Effector CD4-positive, alpha-beta T cell (primary cell): ENCODE results near the gene TTLL11.
"Not testable (repeated sequence)": the region's sequence is repeated elsewhere in the genome, so short reads cannot be mapped to it uniquely, and the experiment has no call there.

Experiments
- DNase-seq: peaks from one replicate; pipeline ENCODE4 v3.0.0-alpha.2; 2020

TTLL11 gene

DNA sequence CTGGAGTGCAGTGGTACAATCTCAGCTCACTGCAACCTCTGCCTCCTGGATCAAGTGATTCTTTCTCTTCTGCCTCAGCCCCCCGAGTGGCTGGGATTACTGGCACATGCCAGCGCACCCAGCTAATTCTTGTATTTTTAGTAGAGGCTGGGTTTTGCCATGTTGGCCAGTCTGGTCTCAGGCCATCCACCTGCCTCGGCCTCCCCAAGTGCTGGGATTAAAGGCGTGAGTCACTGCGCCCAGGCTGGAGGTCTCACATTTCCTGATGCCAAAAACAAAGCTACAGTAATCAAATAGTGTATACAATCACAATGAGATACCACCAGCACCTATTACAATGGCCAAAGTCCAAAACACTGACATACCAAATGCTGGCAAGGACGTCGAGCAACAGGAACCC is 51.1 kb downstream of the TTLL11 start:
- DNase-seq = no peak

GRCh38 chr9:122040561-122041242 is 52.4 kb downstream of the TTLL11 start:
- no peak for DNase-seq

DNA sequence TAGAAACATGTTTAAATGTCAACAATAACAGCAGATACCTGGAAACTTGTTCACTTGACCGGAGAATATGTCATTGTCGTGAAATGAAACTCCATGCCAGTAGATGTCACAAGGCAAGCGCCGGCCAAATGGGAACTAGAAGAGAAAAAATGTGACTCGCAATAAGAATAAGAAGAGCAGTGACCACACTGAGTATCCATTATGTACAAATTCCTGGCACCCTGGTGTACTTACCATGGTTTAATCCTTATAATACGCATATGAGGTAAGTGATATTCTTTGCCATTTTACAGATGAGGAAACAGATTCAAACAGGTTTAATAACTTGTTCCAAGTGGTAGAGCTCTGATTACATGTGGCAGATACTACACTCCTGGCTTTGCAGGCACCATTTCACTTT is 53.9 kb downstream of the TTLL11 start:
- DNase-seq = no peak

DNA sequence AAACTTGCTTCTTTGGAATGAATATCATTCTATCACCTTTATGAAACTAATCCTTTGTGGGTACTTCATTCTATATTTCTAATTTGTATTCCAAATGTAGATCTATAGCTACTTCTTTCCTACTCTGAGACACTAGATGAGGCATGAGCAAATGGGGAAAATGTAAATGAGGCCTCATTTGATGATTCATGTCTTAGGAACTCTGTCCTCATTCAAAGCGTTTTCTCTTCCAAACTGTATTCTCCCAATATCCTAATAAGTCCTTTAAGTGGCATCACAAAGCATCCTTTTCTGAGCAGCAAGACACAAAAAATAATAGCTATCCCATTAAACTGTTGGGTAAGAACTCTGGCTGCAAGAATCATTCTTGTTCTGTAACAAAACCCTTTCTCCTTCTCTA is 56.1 kb downstream of the TTLL11 start:
- DNase-seq = no peak

GRCh38 chr9:122036408-122036807 is 56.7 kb downstream of the TTLL11 start:
- no peak for DNase-seq

DNA sequence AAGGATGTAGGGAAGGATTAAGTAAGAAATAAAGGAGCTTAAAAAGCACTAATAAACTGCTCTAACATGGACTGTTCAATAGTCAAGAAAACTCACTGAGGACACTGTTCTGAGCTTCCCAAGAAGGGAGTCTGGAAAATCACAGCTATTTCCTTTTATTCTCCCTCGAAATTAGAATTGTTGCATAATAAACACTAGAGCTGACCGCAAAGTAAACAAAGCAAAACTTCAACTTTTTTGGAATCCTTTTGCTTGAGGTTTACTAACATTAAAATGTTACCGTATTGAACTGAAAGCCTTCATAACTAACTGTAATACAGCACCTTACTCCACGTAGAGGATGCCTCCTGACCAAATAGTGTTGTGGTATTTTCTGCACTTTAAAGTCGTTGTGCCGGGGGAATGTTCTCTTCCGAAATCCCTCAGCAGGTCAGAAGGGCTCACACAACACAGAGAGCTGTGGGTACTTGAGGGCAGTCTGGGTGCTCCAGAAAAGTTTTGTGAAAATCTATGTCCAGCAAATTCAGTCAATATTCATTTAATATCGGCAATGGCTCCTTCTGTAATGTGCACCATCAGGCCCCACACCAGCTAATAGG is 59.2 kb downstream of the TTLL11 start:
- no peak for DNase-seq

GRCh38 chr9:122032346-122032745 is 60.8 kb downstream of the TTLL11 start:
- DNase-seq = no peak

GRCh38 chr9:122031776-122032175 is 61.3 kb downstream of the TTLL11 start:
- no peak for DNase-seq

- no peak for DNase-seq
These were observed 62.0 kb downstream of the TTLL11 start for GRCh38 chr9:122031157-122031556.

DNA sequence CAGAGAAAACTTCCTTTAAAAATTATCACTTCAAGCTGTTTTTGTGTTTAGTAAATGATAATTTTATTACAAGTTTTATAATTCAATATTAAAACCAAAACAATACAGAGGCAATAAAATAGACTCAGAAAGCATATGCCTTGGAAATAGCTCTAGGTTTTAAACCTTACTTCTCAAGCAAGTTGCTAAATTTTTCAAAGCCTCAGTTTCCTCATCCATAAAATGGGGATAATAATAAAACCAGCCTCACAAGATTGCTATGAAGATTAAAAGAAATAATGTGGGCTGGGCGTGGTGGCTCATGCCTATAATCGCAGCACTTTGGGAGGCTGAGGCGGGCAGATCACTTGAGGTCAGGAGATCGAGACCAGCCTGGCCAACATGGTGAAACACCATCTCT is 62.8 kb downstream of the TTLL11 start:
- no peak for DNase-seq

- no peak for DNase-seq
These were observed 63.2 kb downstream of the TTLL11 start for GRCh38 chr9:122029898-122030297.

DNA sequence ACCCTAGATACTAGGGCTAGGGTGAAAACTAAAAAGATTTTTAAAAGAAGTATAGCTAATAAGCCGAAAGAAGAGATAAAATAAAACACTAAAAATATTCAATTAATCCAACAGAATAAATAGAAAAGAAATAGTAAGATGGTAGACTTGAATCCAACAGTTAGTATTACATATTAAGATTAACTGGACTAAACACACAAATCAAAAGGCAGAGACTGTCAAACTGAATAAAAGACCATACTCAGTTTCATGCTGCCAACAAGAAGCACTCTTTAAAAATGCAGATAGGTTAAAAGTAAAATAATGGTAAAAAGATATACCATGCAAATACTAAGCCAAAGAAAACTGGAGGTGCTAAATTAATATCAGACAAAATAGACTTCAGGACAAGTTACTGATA is 65.0 kb downstream of the TTLL11 start:
- DNase-seq = no peak

- no peak for DNase-seq
These were observed 72.7 kb downstream of the TTLL11 start for GRCh38 chr9:122020398-122020797.

GRCh38 chr9:122016744-122017143 is 76.4 kb downstream of the TTLL11 start:
- DNase-seq = no peak

DNA sequence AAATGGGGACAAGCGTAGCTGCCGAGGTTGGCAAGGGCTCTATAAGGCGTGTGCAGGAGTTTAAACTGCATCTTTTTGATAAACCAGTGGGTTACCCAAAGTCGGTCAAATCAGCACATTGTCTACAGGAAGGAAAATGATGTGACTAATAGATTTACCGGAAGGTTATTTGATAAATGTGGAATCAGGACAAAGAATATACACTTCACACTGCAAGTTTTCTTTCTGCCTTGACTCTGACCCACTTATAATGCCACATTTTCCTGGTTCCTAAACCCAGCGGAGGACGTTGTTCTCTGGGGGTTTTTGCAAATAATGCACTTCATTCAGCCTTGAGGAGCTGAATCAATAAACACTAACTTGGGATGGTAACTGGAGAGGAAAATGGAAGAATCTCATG is 76.8 kb downstream of the TTLL11 start:
- no peak for DNase-seq

DNA sequence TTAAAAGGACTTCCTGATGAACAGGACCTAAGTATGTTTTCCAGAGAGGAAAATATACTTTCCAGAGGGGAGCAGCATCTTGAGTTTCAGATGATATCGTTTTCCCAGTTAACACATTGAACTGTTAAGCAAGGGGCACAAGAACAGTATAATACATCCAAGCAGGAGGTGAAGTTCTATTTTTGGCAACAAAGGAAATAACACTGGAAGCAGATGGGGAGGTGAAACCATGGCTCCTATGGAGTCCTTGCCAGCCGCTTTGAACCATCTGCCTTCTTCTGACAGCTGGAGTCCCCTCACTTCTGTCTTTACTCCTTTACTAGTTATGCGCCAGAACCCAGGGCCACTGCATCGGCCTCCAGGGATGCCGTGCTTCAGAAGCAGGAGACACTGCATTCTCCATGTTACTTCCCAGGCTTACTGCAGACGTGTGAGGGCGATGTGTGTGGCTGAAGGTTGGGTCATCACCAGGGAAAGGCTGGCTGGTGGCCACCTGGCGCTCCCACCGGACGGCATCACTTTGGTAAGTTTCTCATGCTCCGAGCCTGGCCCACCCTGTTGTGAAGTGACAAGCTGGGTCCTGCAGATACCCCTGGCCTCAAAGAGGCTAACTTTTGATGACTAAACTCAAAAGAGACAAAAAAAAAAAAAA is 77.8 kb downstream of the TTLL11 start:
- no peak for DNase-seq

DNA sequence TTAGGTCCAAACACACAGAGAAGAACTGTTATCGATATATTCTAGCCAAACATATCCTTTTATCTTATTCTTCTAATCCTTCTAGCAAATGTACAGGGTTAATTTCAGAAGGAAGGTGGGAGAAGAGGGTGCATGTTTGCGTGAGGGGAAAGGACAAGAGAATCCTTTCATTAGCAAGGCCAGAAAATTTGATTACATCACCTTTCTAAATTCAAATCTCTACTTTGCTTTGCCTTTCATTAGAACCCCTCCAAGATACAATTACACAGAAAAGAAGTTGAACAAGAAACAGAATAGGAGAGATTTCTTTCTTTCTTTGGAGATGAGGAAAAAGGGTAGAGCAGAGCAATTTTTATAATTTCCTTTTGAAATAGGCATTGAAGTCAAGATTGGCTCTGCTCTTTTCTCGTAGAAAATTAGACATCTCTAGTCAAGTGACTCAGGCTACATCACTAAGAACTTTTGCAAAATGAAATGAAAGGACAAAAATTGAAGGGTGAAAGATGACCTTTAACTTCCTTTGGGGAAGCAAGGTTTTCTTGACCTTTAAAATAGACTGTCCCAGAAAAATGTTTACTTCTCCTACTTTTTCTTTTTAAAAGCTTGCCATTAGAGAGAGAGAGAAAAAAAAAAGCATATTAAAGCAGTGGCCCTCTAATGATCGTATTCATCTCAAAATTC is 81.2 kb downstream of the TTLL11 start:
- no peak for DNase-seq

GRCh38 chr9:122008559-122008958 is 84.5 kb downstream of the TTLL11 start:
- DNase-seq = no peak

- DNase-seq = no peak
These were observed 85.3 kb downstream of the TTLL11 start for GRCh38 chr9:122007837-122008236.

DNA sequence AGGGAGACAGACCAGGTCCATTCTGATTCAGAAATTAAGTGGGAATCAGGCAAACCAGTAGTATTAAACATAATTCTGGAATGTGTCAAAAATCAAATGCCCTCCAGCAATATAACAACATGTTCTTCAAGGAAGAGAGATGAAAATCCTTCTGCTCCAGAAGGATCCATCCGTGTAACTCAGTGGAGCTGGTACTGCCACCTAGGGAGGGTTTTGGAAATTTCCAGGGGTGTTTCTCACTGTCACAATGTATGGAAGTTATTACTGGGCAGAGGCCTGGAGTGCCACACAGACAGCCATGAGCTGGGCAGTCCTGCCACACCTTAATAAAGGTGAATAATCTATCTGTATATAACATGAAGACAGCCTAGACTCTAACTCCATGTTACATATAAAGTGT is 87.5 kb downstream of the TTLL11 start:
- DNase-seq = no peak

GRCh38 chr9:122004589-122004988 is 88.5 kb downstream of the TTLL11 start:
- no peak for DNase-seq

DNA sequence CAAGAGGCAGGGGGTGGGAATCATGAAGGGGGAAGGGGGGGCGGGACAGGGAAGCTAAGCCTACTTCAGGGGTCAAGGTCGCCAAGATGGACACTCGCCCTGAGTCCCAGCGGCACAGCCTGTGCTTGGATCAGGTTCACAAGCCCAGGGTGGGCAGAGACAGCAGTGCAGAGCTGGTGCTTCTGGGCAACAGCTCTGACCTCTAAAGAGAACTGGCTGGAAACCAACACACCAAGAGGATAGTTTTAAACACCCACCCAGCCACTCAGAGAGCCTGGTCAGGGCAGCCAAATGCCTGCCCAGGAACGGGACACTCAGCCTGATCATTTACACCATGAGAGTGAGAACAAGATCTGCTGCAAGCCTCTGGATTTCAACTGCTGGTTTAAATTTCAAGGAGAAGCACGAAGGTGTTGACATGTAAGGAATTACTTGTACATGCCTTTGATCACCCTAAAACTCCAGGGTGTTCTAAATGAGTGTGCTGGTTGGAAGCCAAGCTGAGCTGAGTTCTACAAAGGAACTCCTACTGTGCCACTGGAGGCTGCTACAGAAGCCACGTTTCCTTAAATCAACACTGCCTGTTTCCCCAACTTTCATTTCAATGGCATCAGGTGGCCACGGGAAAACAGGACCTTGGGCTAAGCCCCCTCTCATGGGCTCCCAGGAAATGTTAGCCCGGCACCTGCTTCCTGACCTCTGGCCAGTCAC is 91.5 kb downstream of the TTLL11 start:
- DNase-seq = no peak

GRCh38 chr9:122000526-122000925 is 92.6 kb downstream of the TTLL11 start:
- DNase-seq = not testable (repeated sequence)
